Measurements from ENCODE around the gene TTC23. TPM values are rescaled to one million over a fixed set of nuclear protein-coding genes. Genes with fewer than 3 reads are reported as not detected.

Gene TTC23
- polyA plus RNA-seq, 10 donors, result 14.4 to 24.3 (median 18.4) TPM

DNA sequence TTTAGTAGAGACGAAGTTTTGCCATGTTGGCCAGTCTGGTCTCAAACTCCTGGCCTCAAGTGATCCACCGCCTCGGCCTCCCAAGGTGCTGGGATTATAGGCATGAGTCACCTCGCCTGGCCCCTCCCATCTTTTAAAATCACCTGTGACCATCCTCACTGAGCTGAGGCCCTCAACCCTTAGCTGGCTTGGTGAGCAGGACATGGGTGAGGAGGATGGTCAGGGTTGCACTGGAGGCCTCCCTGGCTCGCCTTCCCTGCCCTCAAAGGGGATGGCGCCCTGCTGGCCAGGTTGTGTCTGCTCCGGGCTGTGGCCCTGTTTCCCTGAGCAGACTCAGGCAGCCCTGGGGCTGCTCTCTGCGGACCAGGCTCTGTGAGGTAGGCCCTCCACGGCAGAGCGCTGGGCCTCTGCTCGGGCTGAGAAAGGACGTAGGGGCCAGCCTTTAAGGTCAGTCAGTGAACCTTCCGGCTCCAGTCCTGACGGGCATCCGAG is 110.8 kb downstream of the TTC23 start:
- DNase-seq, result no peak

- no peak for DNase-seq
Observed at GRCh38 chr15:99137877-99138276, 111.5 kb downstream of the TTC23 start.

- no peak for DNase-seq
Observed at GRCh38 chr15:99137111-99137546, 112.3 kb downstream of the TTC23 start.

DNA sequence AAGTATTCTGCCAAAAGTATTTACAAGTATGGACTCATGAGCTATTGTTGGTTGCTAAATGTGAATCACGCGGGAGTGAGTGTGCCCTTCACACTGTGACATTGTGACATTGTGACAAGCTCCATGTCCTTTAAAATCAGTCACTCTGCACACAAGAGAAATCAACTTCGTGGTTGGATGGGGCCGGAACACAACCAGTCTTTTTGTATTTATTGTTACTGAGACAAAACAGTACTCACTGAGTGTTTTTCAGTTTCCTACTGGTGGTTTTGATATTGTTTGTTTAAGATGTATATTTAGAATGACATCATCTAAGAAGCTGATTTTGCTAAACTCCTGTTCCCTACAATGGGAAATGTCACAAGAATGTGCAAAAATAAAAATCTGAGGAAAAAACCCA is 114.2 kb downstream of the TTC23 start:
- DNase-seq, result no peak

DNA sequence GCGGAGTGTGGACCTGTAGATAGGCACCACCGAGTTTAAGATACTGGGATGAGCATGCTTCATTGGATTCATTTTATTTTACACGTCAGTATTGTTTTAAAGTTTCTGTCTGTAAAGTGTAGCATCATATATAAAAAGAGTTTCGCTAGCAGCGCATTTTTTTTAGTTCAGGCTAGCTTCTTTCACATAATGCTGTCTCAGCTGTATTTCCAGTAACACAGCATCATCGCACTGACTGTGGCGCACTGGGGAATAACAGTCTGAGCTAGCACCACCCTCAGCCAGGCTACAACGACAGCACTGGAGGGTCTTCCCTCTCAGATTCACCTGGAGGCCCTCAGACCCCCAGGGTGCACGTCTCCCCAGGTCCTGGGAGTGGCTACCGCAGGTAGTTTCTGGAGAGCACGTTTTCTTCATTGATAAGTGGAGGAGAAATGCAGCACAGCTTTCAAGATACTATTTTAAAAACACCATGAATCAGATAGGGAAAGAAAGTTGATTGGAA is 115.0 kb downstream of the TTC23 start:
- no peak for DNase-seq

GRCh38 chr15:99132634-99133287 is 116.6 kb downstream of the TTC23 start:
- no peak for DNase-seq

DNA sequence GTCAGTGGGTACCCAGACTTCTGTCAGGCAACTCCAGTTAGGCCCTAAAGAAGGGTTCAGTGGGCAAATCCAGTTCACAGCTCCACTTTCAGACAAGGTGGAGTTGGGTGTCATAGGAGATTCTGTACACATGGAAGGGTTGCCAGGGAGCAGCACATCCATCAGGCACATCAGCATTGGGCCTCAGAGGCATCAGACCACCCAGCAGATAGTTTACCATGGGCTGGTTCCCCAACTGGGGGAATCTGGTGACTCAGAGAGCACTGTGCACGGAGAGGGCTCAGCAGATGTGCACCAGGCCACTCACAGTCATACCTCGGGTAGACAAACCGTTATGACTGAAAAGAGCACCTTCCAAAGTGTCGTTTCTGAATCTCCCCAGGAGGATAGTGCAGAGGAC is 117.3 kb downstream of the TTC23 start:
- no peak for DNase-seq

DNA sequence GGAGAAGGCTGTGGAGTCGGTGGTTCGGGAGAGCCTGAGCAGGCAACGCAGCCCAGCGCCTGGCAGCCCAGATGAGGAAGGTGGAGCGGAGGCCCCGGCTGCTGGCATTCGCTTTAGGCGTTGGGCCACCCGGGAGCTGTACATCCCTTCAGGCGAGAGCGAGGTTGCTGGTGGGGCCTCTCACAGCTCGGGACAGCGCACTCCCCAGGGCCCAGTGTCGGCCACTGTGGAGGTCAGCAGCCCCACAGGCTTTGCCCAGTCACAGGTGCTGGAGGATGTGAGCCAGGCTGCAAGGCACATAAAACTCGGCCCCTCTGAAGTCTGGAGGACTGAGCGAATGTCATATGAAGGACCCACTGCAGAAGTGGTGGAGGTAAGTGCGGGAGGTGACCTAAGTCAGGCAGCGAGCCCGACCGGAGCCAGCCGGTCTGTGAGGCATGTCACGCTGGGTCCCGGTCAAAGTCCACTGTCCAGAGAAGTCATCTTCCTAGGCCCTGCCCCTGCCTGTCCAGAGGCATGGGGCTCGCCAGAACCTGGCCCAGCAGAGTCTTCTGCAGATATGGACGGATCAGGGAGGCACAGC is 117.8 kb downstream of the TTC23 start:
- no peak for DNase-seq

GRCh38 chr15:99130765-99131440 is 118.5 kb downstream of the TTC23 start:
- DNase-seq, result no peak

DNA sequence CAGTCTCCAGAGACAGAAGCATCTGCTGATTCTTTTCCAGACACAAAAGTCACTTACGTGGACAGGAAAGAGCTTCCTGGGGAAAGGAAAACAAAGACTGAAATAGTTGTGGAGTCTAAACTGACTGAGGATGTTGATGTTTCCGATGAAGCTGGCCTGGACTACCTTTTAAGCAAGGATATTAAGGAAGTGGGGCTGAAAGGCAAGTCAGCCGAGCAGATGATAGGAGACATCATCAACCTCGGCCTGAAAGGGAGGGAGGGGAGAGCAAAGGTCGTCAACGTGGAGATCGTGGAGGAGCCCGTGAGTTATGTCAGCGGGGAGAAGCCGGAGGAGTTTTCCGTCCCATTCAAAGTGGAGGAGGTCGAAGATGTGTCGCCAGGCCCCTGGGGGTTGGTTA is 119.1 kb downstream of the TTC23 start:
- no peak for DNase-seq

- no peak for DNase-seq
Observed at GRCh38 chr15:99129644-99130043, 119.7 kb downstream of the TTC23 start.

DNA sequence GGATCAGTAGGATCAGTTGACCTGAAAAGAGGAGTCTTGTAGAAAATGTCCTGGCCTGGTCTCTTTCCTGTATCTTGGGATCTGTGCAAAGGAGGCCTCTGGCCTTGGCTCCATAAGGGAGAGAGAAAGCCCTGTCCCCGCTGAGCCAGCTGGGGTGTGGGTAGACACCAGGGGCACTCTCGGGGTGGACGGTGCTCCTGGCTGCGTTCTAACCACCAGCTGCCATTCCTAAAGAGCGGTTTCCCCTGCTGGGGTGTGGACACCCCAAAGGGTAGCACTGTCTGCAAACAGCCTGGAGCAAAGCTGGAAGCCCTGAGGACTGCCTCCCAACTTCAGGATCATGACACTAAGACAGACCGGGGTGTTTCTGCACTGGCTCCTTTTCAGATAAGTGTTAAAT is 121.0 kb downstream of the TTC23 start:
- DNase-seq, result no peak

DNA sequence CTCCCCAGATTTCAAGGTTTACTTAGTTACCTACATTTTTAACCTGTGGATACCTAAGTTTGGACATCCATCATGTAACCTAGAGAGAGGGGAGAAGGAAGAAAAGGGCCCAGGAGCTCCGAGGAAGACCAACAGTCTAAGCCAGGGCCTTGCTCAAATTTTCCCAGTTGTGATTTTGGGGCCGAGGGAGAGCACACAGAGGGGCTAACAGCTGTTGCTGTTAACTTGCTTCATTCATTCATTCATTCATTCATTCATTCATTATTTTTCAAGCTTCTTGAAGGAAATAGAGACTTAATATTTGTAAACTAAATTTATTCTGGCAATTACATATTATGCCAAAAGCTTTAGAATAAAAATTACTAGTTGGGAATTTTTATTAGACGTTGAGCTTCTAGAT is 121.6 kb downstream of the TTC23 start:
- DNase-seq, result no peak

GRCh38 chr15:99126930-99127329 is 122.5 kb downstream of the TTC23 start:
- DNase-seq, result no peak

GRCh38 chr15:99126131-99126588 is 123.2 kb downstream of the TTC23 start:
- no peak for DNase-seq

- DNase-seq, result no peak
Observed at GRCh38 chr15:99125061-99125891, 124.1 kb downstream of the TTC23 start.

DNA sequence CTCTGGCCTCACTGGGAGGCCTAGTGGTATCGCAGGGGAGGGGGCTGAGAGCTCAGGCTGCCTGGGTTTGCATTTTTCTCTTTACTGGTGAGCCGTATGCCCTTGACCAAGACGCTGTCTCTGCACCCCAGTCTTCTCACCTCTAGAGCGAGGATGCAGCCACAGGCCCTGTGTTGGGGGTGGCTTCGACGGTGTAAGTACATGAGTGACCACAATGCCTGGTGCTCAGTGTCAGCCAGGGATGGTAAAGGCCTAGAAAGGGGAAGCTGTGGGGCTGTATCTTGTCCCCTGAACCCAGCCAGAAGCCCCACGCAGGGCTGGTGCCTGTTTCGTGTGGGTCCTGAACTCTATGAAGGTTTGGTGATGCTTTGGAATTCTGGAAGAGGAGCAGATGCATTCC is 124.7 kb downstream of the TTC23 start:
- DNase-seq, result no peak

GRCh38 chr15:99123713-99124451 is 125.5 kb downstream of the TTC23 start:
- DNase-seq, result peak; percentile 86 to 95 (median 89)

DNA sequence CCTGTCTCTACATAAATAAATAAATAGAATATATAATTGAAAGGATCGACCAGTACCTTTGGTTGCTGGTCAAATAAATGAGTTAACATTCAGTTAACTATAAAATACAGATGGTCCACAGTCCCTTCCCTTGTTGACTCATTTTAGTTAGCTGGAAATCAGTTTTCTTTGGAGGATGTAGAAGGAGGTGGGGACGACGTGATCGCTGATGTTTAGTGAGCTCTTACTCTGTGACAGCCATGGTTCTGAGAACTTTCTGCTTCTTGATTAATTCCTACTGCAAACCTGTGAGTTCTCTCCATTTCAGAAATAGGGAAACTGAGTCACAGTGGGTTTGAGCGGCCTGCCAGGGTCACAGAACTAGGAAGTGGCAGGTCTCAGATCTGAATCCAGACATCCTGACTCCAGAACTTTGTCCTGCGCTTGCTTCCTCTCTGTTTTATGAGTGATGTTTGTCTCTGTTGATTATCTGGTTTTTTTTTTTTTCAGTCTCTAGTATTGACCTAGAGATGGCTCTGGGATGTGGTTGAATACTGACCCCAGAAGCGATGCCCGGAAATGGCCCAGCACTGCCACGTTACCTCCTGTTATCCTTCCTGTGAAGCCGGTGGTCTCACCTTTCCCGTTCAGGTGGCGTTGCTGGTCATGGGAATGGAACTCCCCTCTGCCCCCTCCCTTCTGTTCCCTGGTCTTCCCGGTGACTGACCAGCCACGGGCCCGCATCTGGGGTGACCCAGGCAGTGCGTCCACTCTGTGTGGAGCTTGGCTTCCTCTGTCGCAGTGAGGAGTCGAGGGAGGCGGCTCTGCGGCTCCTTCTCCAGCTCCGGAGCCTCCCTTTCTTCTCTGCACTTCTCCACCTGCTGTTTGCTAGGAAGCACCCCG is 126.3 kb downstream of the TTC23 start:
- DNase-seq, result no peak

Data from muscle of back (tissue), 11 donors.